ENCODE measurements around the gene TET3. TPM values are rescaled to one million over a fixed set of nuclear protein-coding genes. Genes with fewer than 3 reads are reported as not detected.
A peak's percentile ranks its signal among the peaks of the same experiment; 100 is the strongest.

The TET3 gene
- total and polyA plus RNA-seq, 2 experiments from 2014 or later: 3.6 to 19.9 TPM

DNA sequence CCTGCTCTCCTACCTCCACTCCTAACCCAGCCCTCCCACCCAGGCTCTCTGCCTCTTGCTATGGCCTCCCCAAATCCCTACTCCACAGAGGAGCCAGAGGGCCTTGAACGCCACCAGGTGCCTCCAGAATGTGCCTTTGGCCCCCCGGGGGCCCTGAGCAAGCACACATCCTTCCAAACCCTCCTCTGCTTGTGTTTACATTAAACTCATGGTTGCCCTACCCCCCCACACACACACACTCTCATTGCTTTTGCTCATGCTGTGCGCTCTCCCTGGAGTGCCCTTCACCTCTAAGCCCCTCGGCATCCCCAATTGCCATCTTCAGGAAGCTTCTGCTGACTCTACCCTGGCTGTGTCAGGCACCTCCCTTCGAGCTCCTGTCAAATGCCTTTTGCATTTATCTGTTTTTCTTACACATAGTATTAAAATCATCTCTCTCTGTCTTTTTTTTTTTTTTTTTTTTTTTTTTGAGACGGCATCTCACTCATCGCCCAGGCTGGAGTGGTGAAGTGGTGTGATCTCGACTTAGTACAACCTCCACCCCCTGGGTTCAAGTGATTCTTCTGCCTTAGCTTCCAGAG is 16.3 kb upstream of the TET3 start:
- Histone ChIP-seq H3K4me1 (ENCODE audit: insufficient read depth) (no peaks in the 10 kb centered on the region), H3K27me3 (ENCODE audit: insufficient read depth) (no peaks in the 10 kb centered on the region), H3K9me2 (ENCODE audit: insufficient read depth) (peaks cover 3% of the 10 kb centered on the region; the same call in 1 of the 2 replicates), H3F3A (replicated peaks; ENCODE audit: low read depth) (no peaks in the 10 kb centered on the region), H3K79me2 (replicated peaks; ENCODE audit: insufficient read depth) (no peaks in the 10 kb centered on the region), H3K4me2 (no peak overlapping the region), H2AFZ (no peak overlapping the region), H3K36me3 (ENCODE audit: insufficient read depth) (no peaks in the 10 kb centered on the region), H3K27ac (ENCODE audit: low read depth) (no peak overlapping the region), H4K20me1 (replicated peaks; ENCODE audit: insufficient read depth) (no peaks in the 10 kb centered on the region), H3K4me3 (no peak overlapping the region)
- peaks cover 7% of the 10 kb centered on the region for H3K27me3 Mint-ChIP-seq (ENCODE audit: insufficient read depth, low read depth, poor library complexity)
- peak; percentile 43 for ATAC-seq
- TF ChIP-seq JUNB (IDR thresholded peaks at IDR 0.05; ENCODE audit: unreplicated experiment): no peak
- TF ChIP-seq CREB1 (CRISPR knock-in tag; IDR thresholded peaks at IDR 0.05; ENCODE audit: low read depth): no peak
- TF ChIP-seq ZNF331 (CRISPR knock-in tag; IDR thresholded peaks at IDR 0.05; ENCODE audit: low read depth): no peak
- no peak for TF ChIP-seq EZH2 (IDR thresholded peaks at IDR 0.05; ENCODE audit: low read depth, unreplicated experiment)
- TF ChIP-seq, protein P1, sequence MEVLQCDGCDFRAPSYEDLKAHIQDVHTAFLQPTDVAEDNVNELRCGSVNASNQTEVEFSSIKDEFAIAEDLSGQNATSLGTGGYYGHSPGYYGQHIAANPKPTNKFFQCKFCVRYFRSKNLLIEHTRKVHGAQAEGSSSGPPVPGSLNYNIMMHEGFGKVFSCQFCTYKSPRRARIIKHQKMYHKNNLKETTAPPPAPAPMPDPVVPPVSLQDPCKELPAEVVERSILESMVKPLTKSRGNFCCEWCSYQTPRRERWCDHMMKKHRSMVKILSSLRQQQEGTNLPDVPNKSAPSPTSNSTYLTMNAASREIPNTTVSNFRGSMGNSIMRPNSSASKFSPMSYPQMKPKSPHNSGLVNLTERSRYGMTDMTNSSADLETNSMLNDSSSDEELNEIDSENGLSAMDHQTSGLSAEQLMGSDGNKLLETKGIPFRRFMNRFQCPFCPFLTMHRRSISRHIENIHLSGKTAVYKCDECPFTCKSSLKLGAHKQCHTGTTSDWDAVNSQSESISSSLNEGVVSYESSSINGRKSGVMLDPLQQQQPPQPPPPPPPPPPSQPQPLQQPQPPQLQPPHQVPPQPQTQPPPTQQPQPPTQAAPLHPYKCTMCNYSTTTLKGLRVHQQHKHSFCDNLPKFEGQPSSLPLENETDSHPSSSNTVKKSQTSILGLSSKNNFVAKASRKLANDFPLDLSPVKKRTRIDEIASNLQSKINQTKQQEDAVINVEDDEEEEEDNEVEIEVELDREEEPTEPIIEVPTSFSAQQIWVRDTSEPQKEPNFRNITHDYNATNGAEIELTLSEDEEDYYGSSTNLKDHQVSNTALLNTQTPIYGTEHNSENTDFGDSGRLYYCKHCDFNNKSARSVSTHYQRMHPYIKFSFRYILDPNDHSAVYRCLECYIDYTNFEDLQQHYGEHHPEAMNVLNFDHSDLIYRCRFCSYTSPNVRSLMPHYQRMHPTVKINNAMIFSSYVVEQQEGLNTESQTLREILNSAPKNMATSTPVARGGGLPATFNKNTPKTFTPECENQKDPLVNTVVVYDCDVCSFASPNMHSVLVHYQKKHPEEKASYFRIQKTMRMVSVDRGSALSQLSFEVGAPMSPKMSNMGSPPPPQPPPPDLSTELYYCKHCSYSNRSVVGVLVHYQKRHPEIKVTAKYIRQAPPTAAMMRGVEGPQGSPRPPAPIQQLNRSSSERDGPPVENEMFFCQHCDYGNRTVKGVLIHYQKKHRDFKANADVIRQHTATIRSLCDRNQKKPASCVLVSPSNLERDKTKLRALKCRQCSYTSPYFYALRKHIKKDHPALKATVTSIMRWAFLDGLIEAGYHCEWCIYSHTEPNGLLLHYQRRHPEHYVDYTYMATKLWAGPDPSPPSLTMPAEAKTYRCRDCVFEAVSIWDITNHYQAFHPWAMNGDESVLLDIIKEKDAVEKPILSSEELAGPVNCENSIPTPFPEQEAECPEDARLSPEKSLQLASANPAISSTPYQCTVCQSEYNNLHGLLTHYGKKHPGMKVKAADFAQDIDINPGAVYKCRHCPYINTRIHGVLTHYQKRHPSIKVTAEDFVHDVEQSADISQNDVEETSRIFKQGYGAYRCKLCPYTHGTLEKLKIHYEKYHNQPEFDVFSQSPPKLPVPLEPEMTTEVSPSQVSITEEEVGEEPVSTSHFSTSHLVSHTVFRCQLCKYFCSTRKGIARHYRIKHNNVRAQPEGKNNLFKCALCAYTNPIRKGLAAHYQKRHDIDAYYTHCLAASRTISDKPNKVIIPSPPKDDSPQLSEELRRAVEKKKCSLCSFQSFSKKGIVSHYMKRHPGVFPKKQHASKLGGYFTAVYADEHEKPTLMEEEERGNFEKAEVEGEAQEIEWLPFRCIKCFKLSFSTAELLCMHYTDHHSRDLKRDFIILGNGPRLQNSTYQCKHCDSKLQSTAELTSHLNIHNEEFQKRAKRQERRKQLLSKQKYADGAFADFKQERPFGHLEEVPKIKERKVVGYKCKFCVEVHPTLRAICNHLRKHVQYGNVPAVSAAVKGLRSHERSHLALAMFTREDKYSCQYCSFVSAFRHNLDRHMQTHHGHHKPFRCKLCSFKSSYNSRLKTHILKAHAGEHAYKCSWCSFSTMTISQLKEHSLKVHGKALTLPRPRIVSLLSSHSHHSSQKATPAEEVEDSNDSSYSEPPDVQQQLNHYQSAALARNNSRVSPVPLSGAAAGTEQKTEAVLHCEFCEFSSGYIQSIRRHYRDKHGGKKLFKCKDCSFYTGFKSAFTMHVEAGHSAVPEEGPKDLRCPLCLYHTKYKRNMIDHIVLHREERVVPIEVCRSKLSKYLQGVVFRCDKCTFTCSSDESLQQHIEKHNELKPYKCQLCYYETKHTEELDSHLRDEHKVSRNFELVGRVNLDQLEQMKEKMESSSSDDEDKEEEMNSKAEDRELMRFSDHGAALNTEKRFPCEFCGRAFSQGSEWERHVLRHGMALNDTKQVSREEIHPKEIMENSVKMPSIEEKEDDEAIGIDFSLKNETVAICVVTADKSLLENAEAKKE (CRISPR knock-in tag; IDR thresholded peaks at IDR 0.05): no peak
- TF ChIP-seq, protein P2, sequence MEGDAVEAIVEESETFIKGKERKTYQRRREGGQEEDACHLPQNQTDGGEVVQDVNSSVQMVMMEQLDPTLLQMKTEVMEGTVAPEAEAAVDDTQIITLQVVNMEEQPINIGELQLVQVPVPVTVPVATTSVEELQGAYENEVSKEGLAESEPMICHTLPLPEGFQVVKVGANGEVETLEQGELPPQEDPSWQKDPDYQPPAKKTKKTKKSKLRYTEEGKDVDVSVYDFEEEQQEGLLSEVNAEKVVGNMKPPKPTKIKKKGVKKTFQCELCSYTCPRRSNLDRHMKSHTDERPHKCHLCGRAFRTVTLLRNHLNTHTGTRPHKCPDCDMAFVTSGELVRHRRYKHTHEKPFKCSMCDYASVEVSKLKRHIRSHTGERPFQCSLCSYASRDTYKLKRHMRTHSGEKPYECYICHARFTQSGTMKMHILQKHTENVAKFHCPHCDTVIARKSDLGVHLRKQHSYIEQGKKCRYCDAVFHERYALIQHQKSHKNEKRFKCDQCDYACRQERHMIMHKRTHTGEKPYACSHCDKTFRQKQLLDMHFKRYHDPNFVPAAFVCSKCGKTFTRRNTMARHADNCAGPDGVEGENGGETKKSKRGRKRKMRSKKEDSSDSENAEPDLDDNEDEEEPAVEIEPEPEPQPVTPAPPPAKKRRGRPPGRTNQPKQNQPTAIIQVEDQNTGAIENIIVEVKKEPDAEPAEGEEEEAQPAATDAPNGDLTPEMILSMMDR (conservative IDR thresholded peaks at IDR 0.05; ENCODE audit: low read depth in 2 of 2): no peak
- TF ChIP-seq ZNF114 (CRISPR knock-in tag; IDR thresholded peaks at IDR 0.05): no peak
- TF ChIP-seq, protein P3, sequence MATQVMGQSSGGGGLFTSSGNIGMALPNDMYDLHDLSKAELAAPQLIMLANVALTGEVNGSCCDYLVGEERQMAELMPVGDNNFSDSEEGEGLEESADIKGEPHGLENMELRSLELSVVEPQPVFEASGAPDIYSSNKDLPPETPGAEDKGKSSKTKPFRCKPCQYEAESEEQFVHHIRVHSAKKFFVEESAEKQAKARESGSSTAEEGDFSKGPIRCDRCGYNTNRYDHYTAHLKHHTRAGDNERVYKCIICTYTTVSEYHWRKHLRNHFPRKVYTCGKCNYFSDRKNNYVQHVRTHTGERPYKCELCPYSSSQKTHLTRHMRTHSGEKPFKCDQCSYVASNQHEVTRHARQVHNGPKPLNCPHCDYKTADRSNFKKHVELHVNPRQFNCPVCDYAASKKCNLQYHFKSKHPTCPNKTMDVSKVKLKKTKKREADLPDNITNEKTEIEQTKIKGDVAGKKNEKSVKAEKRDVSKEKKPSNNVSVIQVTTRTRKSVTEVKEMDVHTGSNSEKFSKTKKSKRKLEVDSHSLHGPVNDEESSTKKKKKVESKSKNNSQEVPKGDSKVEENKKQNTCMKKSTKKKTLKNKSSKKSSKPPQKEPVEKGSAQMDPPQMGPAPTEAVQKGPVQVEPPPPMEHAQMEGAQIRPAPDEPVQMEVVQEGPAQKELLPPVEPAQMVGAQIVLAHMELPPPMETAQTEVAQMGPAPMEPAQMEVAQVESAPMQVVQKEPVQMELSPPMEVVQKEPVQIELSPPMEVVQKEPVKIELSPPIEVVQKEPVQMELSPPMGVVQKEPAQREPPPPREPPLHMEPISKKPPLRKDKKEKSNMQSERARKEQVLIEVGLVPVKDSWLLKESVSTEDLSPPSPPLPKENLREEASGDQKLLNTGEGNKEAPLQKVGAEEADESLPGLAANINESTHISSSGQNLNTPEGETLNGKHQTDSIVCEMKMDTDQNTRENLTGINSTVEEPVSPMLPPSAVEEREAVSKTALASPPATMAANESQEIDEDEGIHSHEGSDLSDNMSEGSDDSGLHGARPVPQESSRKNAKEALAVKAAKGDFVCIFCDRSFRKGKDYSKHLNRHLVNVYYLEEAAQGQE (IDR thresholded peaks at IDR 0.05; ENCODE audit: unreplicated experiment): no peak
- TF ChIP-seq POLR2AphosphoS5 (IDR thresholded peaks at IDR 0.05; ENCODE audit: low read depth): no peak
- TF ChIP-seq, protein P4, sequence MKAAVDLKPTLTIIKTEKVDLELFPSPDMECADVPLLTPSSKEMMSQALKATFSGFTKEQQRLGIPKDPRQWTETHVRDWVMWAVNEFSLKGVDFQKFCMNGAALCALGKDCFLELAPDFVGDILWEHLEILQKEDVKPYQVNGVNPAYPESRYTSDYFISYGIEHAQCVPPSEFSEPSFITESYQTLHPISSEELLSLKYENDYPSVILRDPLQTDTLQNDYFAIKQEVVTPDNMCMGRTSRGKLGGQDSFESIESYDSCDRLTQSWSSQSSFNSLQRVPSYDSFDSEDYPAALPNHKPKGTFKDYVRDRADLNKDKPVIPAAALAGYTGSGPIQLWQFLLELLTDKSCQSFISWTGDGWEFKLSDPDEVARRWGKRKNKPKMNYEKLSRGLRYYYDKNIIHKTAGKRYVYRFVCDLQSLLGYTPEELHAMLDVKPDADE (IDR thresholded peaks at IDR 0.05): no peak
- no peak for TF ChIP-seq STAT1 (IDR thresholded peaks at IDR 0.05; ENCODE audit: unreplicated experiment)
- TF ChIP-seq NANOG (IDR thresholded peaks at IDR 0.05; ENCODE audit: borderline replicate concordance): no peak
- TF ChIP-seq EZH2phosphoT487 (IDR thresholded peaks at IDR 0.05; ENCODE audit: unreplicated experiment): no peak
- no peaks in the 10 kb centered on the region for H3K9me3 Mint-ChIP-seq
- H3K4me3 Mint-ChIP-seq: no peak overlapping the region
- no peak for DNase-seq (ENCODE audit: low spot score)
- no peaks in the 10 kb centered on the region for H3K36me3 Mint-ChIP-seq (ENCODE audit: low read depth)
- H3K27ac Mint-ChIP-seq: no peak overlapping the region
- H3K4me1 Mint-ChIP-seq: peaks cover 23% of the 10 kb centered on the region
